ENCODE measurements around the gene ECSIT.
"Not testable (repeated sequence)": the region's sequence is repeated elsewhere in the genome, so short reads cannot be mapped to it uniquely, and the experiment has no call there.

Gene ECSIT

DNA sequence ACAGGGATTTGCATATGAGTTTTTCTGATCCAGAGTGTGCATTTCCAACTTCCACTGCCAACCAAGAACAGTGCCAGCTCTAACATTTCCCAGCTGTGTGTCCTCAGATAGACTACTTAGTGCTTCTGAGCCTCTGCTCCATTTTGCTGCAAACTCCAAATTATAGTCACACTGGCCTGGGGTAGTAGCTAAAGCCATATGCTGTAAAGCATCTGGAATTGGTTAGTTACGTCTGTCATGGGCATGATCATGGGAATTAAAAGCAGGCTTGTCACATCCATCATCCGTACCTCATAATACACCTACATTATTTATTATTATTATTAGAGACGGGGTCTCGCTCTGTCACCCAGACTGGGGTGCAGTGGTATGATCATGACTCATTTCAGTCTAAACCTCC lies 55.2 kb downstream of the ECSIT start:
- DNase-seq: no peak

GRCh38 chr19:11468266-11468845 lies 60.6 kb downstream of the ECSIT start:
- not testable (repeated sequence) for DNase-seq

GRCh38 chr19:11465600-11465999 lies 63.3 kb downstream of the ECSIT start:
- no peak for DNase-seq

- no peak for DNase-seq
Observed at GRCh38 chr19:11464333-11465265, 64.3 kb downstream of the ECSIT start.

DNA sequence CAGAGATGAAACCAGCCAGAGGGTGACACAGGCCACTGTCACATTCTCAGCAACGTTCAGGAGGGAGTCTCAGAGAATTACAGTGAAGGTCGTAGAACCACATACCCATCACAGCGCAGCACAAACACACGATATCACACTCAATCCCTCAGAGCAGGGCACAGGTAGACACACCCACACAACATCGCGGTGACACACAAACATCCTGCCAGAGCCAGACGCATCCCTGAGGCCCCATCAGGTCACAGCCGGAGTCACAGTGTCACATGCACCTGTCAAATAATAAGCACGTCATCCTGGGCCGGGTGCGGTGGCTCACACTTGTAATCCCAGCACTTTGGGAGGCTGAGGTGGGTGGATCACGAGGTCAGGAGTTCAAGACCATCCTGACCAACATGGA lies 65.5 kb downstream of the ECSIT start:
- DNase-seq: no peak

DNA sequence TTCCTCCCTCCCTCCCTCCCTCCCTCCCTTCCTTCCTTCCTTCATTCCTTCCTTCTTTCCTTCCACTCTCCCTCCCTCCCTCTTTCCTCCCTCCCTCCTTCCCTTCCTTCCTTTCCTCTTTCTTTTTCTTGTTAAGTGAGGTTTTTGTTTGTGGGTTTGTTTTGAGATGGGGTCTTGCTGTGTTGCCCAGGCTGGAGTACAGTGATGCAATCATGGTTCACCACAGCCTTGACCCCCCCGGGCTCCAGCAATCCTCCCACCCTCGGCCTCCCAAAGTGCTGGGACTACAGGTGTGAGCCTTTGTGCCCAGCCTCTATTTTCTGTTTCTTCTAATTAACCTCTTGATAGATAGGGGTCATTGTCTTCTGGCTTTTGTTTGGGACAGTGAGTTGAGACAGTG lies 67.5 kb downstream of the ECSIT start:
- no peak for DNase-seq

DNA sequence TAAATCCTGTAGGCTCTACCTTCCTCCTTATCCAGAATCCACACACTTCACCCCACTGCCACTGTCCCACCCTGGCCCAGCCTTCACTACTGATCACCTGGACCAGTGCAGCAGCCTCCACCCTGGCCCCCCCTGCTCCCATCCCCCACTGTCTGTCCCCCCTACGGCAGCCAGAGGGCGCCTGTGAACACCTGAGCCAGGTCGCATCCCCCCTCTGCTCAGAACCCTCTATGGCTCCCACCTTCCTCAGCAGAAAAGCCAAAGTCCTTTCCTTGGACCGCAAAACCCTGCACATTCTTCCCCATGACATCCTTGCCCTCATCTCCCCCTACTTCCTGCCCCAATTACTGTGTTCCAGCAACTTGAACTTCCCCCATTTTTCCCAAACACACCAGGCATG lies 68.7 kb downstream of the ECSIT start:
- DNase-seq: no peak

GRCh38 chr19:11458912-11459311 lies 70.0 kb downstream of the ECSIT start:
- not testable (repeated sequence) for DNase-seq

GRCh38 chr19:11458236-11458900 lies 70.6 kb downstream of the ECSIT start:
- DNase-seq: no peak

- no peak for DNase-seq
Observed at GRCh38 chr19:11457831-11458230, 71.1 kb downstream of the ECSIT start.

GRCh38 chr19:11457115-11457514 lies 71.8 kb downstream of the ECSIT start:
- DNase-seq: no peak

DNA sequence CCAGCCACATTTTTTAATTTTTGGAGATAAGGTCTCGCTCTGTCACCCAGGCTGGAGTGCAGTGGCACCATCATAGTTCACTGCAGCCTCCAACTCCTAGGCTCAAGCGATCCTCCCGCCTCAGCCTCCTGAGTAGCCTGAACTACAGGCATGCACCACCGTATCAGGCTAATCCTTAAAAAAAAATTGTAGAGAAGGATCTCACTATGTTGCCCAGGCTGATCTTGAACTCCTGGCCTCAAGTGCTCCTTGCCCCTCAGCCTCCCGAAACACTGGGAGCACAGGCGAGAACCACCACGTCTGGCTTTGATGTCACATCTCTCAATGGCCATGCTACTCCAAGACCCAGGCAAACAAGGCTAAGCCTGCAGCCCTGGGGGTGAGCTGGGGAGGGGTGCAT lies 72.3 kb downstream of the ECSIT start:
- no peak for DNase-seq

Measured in NCI-H446 treated with DMSO at 0.1 percent for 48 hours (cell line).